NOMO-1 treated with DMSO at 0.1 percent for 48 hours (cell line): ENCODE measurements around the gene CBR3.
"Not testable (repeated sequence)": the region's sequence is repeated elsewhere in the genome, so short reads cannot be mapped to it uniquely, and the experiment has no call there.

ENCODE experiments used
- DNase-seq: peaks from one replicate; lab custom pipeline; 2025; ENCODE audit not compliant: unreplicated experiment; lab: John Stamatoyannopoulos, UW

CBR3 gene

DNA sequence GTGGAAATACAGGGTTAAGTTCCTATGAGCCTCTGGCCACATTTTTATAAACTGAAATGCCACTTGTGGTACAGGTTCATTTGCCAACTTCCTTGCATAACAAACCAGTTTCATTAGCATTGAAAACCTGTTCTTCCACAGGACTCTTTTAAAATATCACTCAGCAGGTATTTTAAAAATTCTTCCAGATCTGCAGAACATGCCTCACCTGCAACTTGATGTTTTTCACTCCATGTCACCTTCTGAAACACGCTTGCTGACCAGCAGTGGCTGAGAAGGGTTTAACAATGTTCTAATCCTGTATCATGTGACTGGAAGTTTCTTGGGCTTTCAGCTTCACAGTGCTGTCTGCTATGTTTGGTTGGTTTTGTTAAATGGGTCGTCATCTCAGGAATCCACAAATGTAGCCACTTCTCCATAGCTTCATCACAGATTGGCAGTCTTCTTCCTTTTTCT lies 17.6 kb upstream of the CBR3 start:
- DNase-seq = peak; percentile 17

DNA sequence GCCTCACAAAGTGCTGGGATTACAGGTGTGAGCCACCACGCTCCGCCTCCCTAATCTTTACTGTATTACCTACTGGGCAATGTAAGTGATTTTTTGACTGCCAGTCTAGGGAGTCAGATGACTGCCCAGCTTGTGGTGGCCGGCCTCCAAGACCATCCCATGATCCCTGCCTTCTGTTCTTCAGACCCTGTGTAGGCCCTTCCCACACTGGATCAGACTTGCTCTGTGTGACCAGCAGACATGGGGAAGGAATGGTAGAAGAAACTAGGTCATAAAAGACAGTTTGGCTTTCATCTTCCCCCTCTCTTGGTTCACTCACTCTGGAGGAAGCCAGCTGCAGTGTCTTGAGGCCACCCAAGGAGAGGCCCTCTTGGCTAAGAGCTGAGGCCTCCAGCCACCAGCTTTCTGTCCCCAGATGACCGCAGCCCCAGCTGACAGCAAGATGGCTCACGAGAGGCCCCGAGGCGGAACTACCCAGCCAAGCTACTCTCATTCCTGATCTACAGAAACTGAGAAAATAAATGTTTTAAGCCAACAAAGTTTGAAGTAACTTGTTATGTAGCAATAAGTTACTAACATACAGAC lies 14.5 kb upstream of the CBR3 start:
- peak; percentile 91 for DNase-seq

DNA sequence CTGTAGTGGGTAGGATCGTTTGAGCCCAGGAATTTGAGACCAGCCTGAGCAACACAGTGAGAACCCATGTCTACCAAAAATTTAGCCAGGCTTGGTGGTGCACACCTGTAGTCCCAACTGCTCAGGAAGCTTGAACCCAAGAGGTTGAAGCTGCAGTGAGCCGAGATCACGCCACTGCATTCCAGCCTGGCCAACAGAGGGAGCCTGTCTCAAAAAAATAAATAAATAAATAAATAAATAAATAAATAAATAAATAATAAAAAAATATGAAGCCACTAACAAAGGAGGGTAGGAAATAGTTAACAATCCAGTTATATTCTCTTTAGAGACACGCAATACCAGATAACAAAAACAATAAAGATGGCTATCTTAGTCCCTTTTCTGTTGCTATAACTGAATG lies 11.9 kb upstream of the CBR3 start:
- no peak for DNase-seq

DNA sequence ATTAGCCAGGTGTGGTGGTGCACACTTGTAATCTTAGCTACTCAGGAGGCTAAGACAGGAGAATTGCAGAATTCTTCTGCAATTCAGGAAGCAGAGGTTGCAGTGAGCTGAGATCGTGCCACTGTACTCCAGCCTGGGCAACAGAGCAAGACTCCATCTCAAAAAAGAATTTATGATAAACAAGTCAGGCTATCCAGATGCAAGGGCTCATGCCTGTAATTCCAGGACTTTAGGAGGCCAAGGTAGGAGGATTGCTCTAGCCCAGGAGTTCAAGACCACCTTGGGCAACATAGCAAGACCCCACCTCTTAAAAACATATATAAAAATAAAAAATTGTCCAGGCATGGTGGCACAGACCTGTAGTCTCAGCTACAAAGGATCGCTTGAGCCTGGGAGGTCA lies 10.5 kb upstream of the CBR3 start:
- DNase-seq = no peak

- DNase-seq = peak; percentile 39
Measured at GRCh38 chr21:36125512-36126207, 9.2 kb upstream of the CBR3 start.

DNA sequence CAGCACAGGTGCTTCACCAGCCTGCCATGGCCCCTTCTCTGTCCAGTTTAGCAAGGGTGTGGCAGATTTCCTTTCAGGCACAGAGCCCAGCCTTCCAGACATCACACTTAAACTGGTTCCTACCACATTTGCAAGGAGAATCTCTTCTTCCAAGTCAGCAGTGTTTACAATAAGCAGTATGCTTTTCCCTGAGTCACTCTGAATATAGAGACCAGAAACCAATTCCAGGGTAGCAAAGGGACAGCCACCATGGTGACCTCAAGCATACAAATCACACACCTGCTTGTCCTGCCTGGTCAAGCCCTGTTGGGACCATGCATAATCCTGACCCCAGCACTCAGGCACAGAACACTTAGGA lies 8.7 kb upstream of the CBR3 start:
- no peak for DNase-seq

DNA sequence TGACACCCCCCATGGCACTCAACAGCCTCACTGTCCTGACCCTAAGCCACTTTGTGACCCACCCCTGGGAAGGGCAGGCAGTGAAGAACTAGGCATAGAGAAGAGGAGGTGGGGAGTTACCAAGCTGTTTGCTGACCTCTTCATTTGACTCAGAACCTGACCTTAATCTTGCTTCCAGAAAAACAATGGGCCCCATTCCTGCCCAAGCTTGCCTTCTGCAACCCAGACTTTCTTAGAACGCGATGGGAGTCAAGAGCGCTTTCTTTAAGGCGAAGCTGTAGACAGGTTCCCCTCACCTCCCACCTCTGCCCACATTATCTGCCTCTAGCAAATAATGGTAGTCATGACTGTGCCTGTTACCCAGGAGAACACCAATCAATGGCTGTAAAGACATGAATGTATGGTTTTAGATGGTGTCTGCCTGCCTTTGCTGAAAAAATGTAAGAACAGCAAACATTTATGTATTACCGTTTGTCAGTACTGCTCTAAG lies 8.2 kb upstream of the CBR3 start:
- DNase-seq = no peak

DNA sequence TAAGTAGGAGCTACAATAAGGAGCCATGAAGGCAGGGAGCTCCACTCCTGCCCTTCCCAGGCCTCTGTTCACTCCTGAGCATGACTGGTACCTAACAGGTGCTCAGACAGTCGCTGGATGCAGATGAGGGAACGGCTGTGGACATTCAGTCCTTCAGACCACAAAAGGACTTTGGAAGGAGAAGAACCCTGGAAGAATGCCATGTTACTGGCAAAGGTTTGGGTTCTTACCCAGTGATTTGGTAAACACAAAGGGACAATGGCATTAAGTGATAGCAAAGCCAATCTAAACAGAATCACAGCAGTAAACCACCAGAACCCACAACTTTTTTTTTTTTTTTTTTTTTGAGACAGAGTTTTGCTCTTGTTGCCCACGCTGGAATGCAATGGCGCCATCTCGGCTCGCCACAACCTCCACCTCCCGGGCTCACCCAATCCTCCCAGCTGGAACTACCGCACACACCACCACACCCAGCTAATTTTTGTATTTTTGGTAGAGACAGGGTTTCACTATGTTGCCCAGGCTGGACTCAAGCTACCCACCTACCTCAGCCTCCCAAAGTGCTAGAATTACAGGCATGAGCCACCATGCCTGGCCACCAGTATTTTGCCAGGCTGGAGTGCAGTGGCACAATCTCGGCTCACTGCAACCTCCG lies 7.5 kb upstream of the CBR3 start:
- DNase-seq = no peak

- no peak for DNase-seq
Measured at GRCh38 chr21:36127977-36128376, 6.9 kb upstream of the CBR3 start.

- peak; percentile 34 for DNase-seq
Measured at GRCh38 chr21:36129219-36129618, 5.7 kb upstream of the CBR3 start.

DNA sequence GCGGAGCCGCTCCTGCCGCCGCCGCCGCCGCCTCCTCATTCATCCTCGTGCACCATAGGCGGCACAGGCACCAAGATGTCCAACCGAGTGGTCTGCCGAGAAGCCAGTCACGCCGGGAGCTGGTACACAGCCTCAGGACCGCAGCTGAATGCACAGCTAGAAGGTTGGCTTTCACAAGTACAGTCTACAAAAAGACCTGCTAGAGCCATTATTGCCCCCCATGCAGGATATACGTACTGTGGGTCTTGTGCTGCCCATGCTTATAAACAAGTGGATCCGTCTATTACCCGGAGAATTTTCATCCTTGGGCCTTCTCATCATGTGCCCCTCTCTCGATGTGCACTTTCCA lies 4.5 kb upstream of the CBR3 start:
- not testable (repeated sequence) for DNase-seq

DNA sequence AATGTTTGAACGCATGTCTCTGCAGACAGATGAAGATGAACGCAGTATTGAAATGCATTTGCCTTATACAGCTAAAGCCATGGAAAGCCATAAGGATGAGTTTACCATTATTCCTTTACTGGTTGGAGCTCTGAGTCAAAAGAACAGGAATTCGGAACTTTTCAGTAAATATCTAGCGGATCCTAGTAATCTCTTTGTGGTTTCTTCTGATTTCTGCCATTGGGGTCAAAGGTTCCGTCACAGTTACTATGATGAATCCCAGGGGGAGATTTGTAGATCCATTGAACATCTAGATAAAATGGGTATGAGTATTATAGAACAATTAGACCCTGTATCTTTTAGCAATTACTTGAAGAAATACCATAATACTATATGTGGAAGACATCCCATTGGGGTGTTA lies 4.0 kb upstream of the CBR3 start:
- not testable (repeated sequence) for DNase-seq

- DNase-seq = no peak
Measured at GRCh38 chr21:36132696-36133095, 2.2 kb upstream of the CBR3 start.

DNA sequence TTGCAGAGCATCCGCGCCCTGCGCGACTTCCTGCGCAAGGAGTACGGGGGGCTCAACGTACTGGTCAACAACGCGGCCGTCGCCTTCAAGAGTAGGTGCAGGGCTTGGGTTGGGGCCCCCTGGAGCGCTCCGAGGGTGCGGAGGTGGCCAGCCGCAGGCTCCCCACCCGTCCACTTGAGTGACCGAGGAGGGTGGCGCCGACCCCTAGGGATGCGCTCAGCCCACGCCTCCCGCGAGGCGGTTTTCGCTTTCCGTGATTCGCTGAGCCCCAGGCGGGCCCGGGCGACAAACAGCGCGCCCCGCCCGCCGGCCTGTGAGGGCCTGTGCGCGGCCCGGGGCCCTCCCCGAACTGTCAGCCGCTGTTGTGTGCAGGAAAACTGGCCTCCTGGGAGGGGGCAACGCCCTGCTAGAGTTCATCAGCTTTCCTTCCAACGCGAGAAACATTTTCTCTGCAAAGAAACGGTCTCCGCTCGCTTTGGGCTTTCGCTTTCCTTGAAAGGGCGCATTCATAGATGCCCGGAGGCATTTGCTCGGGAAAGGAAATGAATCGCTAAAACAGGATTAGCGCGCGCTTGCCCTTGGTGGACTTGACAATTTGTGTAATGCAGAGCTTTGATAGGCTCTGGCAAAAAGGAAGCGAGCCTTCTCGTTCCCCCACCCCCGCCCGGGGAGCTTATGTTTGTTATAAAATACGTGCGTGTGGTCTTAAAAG lies 668 bp downstream of the CBR3 start:
- peak; percentile 80 for DNase-seq

- not testable (repeated sequence) for DNase-seq
Measured at GRCh38 chr21:36139791-36140190, 4.9 kb downstream of the CBR3 start.

DNA sequence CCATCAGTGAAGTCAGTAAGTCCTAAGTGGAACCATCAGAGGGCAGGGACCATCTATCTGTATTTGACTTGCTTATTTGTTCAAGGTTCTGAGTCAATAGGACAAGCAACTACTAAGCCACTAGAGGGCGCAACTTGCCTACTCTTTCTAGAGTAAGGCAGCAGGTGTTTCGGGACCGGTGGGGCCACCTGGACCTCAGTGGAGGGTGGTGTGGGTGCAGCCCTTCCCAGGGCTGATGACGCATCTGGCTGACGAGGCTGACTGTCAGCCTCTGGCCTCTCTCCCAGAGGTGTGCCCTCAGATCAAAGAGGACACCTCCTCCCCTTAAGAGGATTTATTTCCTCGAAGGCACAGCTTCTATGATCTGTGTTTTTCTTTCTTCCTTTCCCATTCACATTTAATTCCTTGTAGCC lies 6.6 kb downstream of the CBR3 start:
- peak; percentile 88 for DNase-seq

- not testable (repeated sequence) for DNase-seq
Measured at GRCh38 chr21:36144233-36144632, 9.4 kb downstream of the CBR3 start.

DNA sequence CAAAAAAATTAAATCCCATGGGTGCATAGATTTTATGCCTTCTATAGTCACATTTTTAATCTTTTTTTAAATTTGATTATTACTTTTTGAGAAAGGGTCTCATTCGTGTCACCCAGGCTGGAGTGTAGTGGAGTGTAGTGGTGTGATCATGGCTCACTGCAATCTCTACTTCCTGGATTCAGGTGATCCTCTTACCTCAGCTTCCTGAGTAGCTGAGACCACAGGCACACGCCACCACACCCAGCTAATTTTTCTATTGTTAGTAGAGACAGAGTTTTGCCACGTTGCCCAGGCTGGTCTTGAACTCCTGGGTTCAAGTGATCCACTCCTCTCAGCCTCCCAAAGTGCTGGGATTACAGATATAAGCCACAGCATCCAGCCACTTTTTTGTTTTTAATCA lies 10.4 kb downstream of the CBR3 start:
- no peak for DNase-seq

GRCh38 chr21:36147911-36148310 lies 13.0 kb downstream of the CBR3 start:
- no peak for DNase-seq

- DNase-seq = no peak
Measured at GRCh38 chr21:36148886-36149285, 14.0 kb downstream of the CBR3 start.

DNA sequence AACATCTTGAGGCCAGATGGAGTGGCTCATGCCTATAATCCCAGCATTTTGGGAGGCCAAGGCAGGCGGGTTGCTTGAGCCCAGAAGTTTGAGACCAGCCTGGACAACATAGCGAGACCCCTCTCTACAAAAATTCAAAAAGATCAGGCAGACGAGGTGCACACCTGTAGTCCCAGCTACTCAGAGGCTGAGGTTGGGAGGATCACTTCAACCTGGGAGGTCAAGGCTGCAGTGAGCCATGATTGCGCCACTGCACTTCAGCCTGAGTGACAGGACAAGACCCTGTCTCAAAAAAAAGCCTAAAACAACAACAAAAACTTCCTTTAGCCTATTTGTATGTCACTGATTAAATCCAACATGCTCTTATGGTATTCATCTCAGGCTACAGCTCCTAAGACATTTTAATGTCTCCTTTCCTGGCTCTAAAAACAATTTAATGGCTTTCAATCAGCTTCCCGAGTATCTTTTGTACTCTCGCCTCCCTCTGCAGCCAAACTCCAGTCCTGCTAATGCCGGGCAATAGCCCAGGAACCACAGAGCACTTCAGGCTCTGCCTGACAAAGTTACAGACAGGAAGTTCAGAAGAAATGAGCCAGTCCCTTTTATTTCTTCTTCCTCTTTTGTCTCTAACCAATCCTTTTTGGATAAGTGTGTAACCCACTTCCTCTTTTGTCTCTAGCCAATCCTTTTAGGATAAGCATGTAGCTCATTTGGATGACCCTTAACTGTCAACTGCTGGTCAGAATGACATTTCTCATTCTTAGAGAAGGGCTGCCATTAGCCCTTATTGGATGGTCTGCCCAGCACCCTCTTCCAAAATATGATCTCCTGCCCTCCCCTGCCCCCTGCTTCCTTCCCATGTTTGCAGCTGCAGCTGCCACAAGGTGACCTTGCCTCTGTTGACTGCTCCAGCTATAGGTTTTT lies 15.2 kb downstream of the CBR3 start:
- DNase-seq = peak; percentile 98
